Smooth muscle cell (in vitro differentiated cells): ENCODE results near the gene IL20RA. TPM values are rescaled to one million over a fixed set of nuclear protein-coding genes. Genes with fewer than 3 reads are reported as not detected.
A peak's percentile ranks its signal among the peaks of the same experiment; 100 is the strongest.

Source experiments
- DNase-seq: peaks from one replicate; lab custom pipeline; 2025; ENCODE audit not compliant: unreplicated experiment; lab: John Stamatoyannopoulos, UW
- H2AFZ ChIP-seq: fragments of 200-600 bp; sonication (generic); 2 replicates; pipeline ENCODE4 v1.6.0; 2016; ENCODE audit warnings: antibody characterized with exemption, low read depth, mild to moderate bottlenecking
- H3F3A ChIP-seq: fragments of 200-600 bp; sonication (generic); 2 replicates; pipeline ENCODE4 v1.6.0; 2017; ENCODE audit warnings: antibody characterized with exemption, low read depth
- H3K27ac ChIP-seq: fragments of 200-600 bp; sonication (generic); 2 replicates; pipeline ENCODE4 v1.5.1; 2016; ENCODE audit warnings: low read depth, mild to moderate bottlenecking
- H3K27me3 ChIP-seq: fragments of 200-600 bp; sonication (generic); 2 replicates; pipeline ENCODE4 v1.6.1; 2016; ENCODE audit warnings: low read depth, mild to moderate bottlenecking
- H3K36me3 ChIP-seq: fragments of 200-600 bp; sonication (generic); 2 replicates; pipeline ENCODE4 v1.5.1; 2016; ENCODE audit warnings: low read depth
- H3K4me1 ChIP-seq: fragments of 200-600 bp; sonication (generic); 2 replicates; pipeline ENCODE4 v1.5.1; 2016; ENCODE audit warnings: low read depth
- H3K4me2 ChIP-seq: fragments of 200-600 bp; sonication (generic); 2 replicates; pipeline ENCODE4 v1.6.0; 2016; ENCODE audit warnings: mild to moderate bottlenecking
- H3K4me3 ChIP-seq: fragments of 200-600 bp; sonication (generic); 2 replicates; pipeline ENCODE4 v1.5.1; 2016; ENCODE audit warnings: mild to moderate bottlenecking
- H3K79me2 ChIP-seq: fragments of 200-600 bp; sonication (generic); 2 replicates; pipeline ENCODE4 v1.6.0; 2016; ENCODE audit warnings: low read depth, mild to moderate bottlenecking
- H3K9ac ChIP-seq: fragments of 200-600 bp; sonication (generic); 2 replicates; pipeline ENCODE4 v1.6.0; 2016; ENCODE audit warnings: low read depth
- H3K9me3 ChIP-seq: fragments of 200-600 bp; sonication (generic); replicated peaks from 2 replicates; pipeline ENCODE4 v1.5.1; 2016; ENCODE audit warnings: low read depth
- H4K20me1 ChIP-seq: fragments of 200-600 bp; sonication (generic); 2 replicates; pipeline ENCODE4 v1.6.0; 2016; ENCODE audit warnings: low read depth
- WGBS: methylation state at CpG from one replicate; pipeline ENCODE4 v1.1.7; 2016; ENCODE audit warnings: low lambda C conversion rate; 5-methylcytosine and 5-hydroxymethylcytosine counted together
- polyA plus RNA-seq: library from polyadenylated mRNA; unstranded; fragments of >200 nt; fragmentation: Nextera tagmentation; extraction: Ambion mirVana; gene quantifications from 2 replicates; pipeline ENCODE4 v1.2.1, GENCODE V29; 2016
- total RNA-seq: library from RNA; depleted of rRNA; stranded (reverse); fragments of >200 nt; gene quantifications from 2 replicates; pipeline ENCODE4 v1.2.3, GENCODE V29; 2014
- TF ChIP-seq, protein P1 (sequence below): fragments of 200-600 bp; sonication (generic); IDR thresholded peaks from 2 replicates; pipeline ENCODE4 v1.5.1; 2017; ENCODE audit warnings: borderline replicate concordance, mild to moderate bottlenecking, antibody characterized with exemption; ENCODE audit not compliant: insufficient read depth, poor library complexity, severe bottlenecking

IL20RA gene
- total and polyA plus RNA-seq, 2 experiments from 2014 or later = 0.46 to 2.9 TPM

DNA sequence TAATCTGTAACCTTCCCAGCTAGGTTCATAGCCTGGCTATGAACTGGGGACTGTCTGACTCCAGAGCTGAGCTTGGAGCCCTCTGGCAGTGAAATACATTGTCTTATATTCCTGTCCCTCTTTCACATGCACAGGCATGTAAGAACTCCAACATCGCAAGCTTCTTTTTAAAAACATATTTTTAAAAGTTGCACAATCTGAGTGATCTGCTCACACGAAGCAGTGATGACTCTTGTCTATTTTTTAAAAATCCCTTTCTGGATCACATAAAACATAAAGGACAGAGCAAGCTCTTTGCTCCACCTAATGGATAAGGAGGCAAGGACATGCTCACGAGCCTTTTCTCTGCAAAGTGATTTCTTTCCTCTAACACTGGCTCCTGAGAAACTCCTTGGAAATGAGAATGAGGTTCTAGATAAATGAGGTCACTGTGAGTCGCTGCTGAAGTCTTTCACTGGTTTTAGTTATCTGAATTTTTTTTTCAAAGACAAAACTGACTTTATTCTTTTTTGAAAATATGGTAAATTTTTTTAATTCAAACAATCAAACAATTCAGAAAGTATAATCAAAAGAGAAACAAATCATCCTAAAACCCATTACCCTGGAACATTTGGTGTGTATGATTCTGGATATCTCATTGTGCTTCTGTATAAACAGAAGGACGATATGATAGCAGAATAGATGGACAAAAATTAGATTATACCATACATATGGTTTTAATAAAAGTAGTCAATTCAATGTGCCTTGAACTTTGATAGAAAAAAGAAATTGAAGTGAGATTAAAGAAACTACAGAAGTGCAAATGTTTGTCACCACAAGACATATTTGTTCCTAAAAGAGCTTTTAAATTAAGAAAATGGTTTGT lies 30.8 kb downstream of the IL20RA start:
- H3K4me3 ChIP-seq = no peak overlapping the region
- peaks cover 4% of the 10 kb centered on the region for H3K27me3 ChIP-seq
- H4K20me1 ChIP-seq = no peaks in the 10 kb centered on the region
- no peak overlapping the region for H3K4me2 ChIP-seq
- no peak overlapping the region for H2AFZ ChIP-seq
- no peaks in the 10 kb centered on the region for H3K9me3 ChIP-seq
- no peaks in the 10 kb centered on the region for H3F3A ChIP-seq
- H3K27ac ChIP-seq = no peak overlapping the region
- H3K79me2 ChIP-seq = no peaks in the 10 kb centered on the region
- WGBS = 25% methylated on average over 5 of the region's 5 CpGs
- TF ChIP-seq, protein P1, sequence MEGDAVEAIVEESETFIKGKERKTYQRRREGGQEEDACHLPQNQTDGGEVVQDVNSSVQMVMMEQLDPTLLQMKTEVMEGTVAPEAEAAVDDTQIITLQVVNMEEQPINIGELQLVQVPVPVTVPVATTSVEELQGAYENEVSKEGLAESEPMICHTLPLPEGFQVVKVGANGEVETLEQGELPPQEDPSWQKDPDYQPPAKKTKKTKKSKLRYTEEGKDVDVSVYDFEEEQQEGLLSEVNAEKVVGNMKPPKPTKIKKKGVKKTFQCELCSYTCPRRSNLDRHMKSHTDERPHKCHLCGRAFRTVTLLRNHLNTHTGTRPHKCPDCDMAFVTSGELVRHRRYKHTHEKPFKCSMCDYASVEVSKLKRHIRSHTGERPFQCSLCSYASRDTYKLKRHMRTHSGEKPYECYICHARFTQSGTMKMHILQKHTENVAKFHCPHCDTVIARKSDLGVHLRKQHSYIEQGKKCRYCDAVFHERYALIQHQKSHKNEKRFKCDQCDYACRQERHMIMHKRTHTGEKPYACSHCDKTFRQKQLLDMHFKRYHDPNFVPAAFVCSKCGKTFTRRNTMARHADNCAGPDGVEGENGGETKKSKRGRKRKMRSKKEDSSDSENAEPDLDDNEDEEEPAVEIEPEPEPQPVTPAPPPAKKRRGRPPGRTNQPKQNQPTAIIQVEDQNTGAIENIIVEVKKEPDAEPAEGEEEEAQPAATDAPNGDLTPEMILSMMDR = peak; percentile 58
- no peak overlapping the region for H3K9ac ChIP-seq
- DNase-seq = no peak
- H3K36me3 ChIP-seq = no peaks in the 10 kb centered on the region
- peaks cover 5% of the 10 kb centered on the region for H3K4me1 ChIP-seq

- 88% methylated on average over 1 of the region's 1 CpG for WGBS
- no peaks in the 10 kb centered on the region for H3K79me2 ChIP-seq
- H4K20me1 ChIP-seq = no peaks in the 10 kb centered on the region
- no peak overlapping the region for H2AFZ ChIP-seq
- no peaks in the 10 kb centered on the region for H3F3A ChIP-seq
- H3K4me1 ChIP-seq = peaks cover 5% of the 10 kb centered on the region
- H3K36me3 ChIP-seq = no peaks in the 10 kb centered on the region
- no peak overlapping the region for H3K27ac ChIP-seq
- TF ChIP-seq, protein P1 = no peak
- no peaks in the 10 kb centered on the region for H3K9me3 ChIP-seq
- peaks cover 4% of the 10 kb centered on the region for H3K27me3 ChIP-seq
- H3K4me2 ChIP-seq = no peak overlapping the region
- H3K9ac ChIP-seq = no peak overlapping the region
- no peak for DNase-seq
- no peak overlapping the region for H3K4me3 ChIP-seq
Observed at GRCh38 chr6:137013031-137013430, 31.7 kb downstream of the IL20RA start.

DNA sequence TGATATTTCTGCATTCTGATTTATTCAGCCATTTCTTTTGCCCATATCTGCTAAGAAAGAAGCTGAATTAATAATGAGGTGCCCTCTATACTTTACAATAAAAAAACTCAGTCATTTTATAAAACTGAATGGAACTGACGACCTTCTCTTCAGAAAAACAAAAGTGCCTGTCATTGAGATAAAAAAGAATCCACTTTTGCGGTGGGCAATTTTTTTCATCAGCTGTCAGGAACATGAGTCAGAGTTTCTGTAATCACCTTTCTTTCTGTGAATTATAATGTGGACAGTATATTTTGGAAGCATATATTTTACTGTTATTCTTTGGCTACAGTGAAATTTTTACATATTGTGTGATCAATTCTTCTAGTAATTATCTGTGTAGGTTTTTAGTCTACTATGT lies 33.4 kb downstream of the IL20RA start:
- 49% methylated on average over 2 of the region's 2 CpGs for WGBS
- H3K27ac ChIP-seq = no peak overlapping the region
- no peak for DNase-seq
- H3K4me2 ChIP-seq = no peak overlapping the region
- no peaks in the 10 kb centered on the region for H4K20me1 ChIP-seq
- H3K9ac ChIP-seq = no peak overlapping the region
- no peaks in the 10 kb centered on the region for H3K9me3 ChIP-seq
- H3K27me3 ChIP-seq = peaks cover 4% of the 10 kb centered on the region
- no peak overlapping the region for H3K4me3 ChIP-seq
- H2AFZ ChIP-seq = no peak overlapping the region
- TF ChIP-seq, protein P1 = no peak
- no peaks in the 10 kb centered on the region for H3K79me2 ChIP-seq
- no peaks in the 10 kb centered on the region for H3F3A ChIP-seq
- no peaks in the 10 kb centered on the region for H3K4me1 ChIP-seq
- no peaks in the 10 kb centered on the region for H3K36me3 ChIP-seq

GRCh38 chr6:137010128-137010718 lies 34.5 kb downstream of the IL20RA start:
- TF ChIP-seq, protein P1 = no peak
- Histone ChIP-seq H3K4me3 (no peak overlapping the region), H2AFZ (no peak overlapping the region), H3K4me1 (no peaks in the 10 kb centered on the region), H3K79me2 (no peaks in the 10 kb centered on the region), H3F3A (no peaks in the 10 kb centered on the region), H3K27ac (no peak overlapping the region), H3K4me2 (no peak overlapping the region), H3K9ac (no peak overlapping the region), H4K20me1 (no peaks in the 10 kb centered on the region), H3K27me3 (peaks cover 4% of the 10 kb centered on the region), H3K36me3 (no peaks in the 10 kb centered on the region), H3K9me3 (no peaks in the 10 kb centered on the region)
- DNase-seq = no peak
- WGBS = 96% methylated on average over 4 of the region's 4 CpGs
